ENCODE measurements around the gene MED1. TPM values are rescaled to one million over a fixed set of nuclear protein-coding genes. Genes with fewer than 3 reads are reported as not detected.

Gene MED1
- total and polyA plus RNA-seq, 9 of the 15 experiments (the other 6 are each of a cell fraction or from before 2014, with no cell fraction given): 14.0 to 59.8 (median 46.7) TPM

- TF ChIP-seq AFF1 (IDR thresholded peaks at IDR 0.05; ENCODE audit: low read depth in 1 of 2, partially characterized antibody in 2 of 2) (no peak), NUFIP1 (IDR thresholded peaks at IDR 0.05; ENCODE audit: partially characterized antibody) (no peak), MTA1 (IDR thresholded peaks at IDR 0.05; ENCODE audit: borderline replicate concordance) (no peak), ELF1 (tag; IDR thresholded peaks at IDR 0.05) (no peak), SP1 (CRISPR knock-in tag; IDR thresholded peaks at IDR 0.05) (0 out of 2 replicates have a peak, but pooled peaks have one; percentile 32), HMGXB4 (CRISPR knock-in tag; IDR thresholded peaks at IDR 0.05) (peak; percentile 21; the same call in 1 of the 2 replicates), TEAD2 (tag; IDR thresholded peaks at IDR 0.05) (no peak), PCBP2 (IDR thresholded peaks at IDR 0.05; ENCODE audit: low read depth, low read length, poor library complexity, severe bottlenecking) (no peak), MYNN (IDR thresholded peaks at IDR 0.05) (no peak), MYNN (CRISPR knock-in tag; IDR thresholded peaks at IDR 0.05) (no peak), RBM22 (IDR thresholded peaks at IDR 0.05; ENCODE audit: low read depth, low read length, poor library complexity, severe bottlenecking) (peak; percentile 43), RBBP5 (IDR thresholded peaks at IDR 0.05; ENCODE audit: borderline replicate concordance, insufficient read depth, low read length, poor library complexity, severe bottlenecking) (peak; percentile 93), NEUROD1 (IDR thresholded peaks at IDR 0.05; ENCODE audit: borderline replicate concordance, low read depth, low read length, partially characterized antibody) (peak; percentile 31)
- TF ChIP-seq, protein P1, sequence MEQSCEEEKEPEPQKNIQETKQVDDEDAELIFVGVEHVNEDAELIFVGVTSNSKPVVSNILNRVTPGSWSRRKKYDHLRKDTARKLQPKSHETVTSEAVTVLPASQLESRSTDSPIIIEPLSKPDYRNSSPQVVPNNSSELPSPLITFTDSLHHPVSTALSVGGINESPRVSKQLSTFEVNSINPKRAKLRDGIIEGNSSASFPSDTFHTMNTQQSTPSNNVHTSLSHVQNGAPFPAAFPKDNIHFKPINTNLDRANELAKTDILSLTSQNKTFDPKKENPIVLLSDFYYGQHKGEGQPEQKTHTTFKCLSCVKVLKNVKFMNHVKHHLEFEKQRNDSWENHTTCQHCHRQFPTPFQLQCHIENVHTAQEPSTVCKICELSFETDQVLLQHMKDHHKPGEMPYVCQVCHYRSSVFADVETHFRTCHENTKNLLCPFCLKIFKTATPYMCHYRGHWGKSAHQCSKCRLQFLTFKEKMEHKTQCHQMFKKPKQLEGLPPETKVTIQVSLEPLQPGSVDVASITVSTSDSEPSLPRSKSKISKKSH (CRISPR knock-in tag; IDR thresholded peaks at IDR 0.05): no peak
- TF ChIP-seq, protein P2, sequence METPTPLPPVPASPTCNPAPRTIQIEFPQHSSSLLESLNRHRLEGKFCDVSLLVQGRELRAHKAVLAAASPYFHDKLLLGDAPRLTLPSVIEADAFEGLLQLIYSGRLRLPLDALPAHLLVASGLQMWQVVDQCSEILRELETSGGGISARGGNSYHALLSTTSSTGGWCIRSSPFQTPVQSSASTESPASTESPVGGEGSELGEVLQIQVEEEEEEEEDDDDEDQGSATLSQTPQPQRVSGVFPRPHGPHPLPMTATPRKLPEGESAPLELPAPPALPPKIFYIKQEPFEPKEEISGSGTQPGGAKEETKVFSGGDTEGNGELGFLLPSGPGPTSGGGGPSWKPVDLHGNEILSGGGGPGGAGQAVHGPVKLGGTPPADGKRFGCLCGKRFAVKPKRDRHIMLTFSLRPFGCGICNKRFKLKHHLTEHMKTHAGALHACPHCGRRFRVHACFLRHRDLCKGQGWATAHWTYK (CRISPR knock-in tag; IDR thresholded peaks at IDR 0.05): peak; percentile 23; the same call in 1 of the 2 replicates
- TF ChIP-seq, protein P3, sequence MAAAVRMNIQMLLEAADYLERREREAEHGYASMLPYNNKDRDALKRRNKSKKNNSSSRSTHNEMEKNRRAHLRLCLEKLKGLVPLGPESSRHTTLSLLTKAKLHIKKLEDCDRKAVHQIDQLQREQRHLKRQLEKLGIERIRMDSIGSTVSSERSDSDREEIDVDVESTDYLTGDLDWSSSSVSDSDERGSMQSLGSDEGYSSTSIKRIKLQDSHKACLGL (CRISPR knock-in tag; IDR thresholded peaks at IDR 0.05; ENCODE audit: borderline replicate concordance, poor library complexity, severe bottlenecking): no peak
These were observed 49.4 kb downstream of the MED1 start, which contains the start of gene FBXL20 (continued) for GRCh38 chr17:39401412-39402243.

All from K562 (cell line).